ENCODE results near the gene LANCL2. TPM values are rescaled to one million over a fixed set of nuclear protein-coding genes. Genes with fewer than 3 reads are reported as not detected.

LANCL2 gene
- total RNA-seq, 2 donors from 2014 or later: 6.6 to 11.4 TPM

DNA sequence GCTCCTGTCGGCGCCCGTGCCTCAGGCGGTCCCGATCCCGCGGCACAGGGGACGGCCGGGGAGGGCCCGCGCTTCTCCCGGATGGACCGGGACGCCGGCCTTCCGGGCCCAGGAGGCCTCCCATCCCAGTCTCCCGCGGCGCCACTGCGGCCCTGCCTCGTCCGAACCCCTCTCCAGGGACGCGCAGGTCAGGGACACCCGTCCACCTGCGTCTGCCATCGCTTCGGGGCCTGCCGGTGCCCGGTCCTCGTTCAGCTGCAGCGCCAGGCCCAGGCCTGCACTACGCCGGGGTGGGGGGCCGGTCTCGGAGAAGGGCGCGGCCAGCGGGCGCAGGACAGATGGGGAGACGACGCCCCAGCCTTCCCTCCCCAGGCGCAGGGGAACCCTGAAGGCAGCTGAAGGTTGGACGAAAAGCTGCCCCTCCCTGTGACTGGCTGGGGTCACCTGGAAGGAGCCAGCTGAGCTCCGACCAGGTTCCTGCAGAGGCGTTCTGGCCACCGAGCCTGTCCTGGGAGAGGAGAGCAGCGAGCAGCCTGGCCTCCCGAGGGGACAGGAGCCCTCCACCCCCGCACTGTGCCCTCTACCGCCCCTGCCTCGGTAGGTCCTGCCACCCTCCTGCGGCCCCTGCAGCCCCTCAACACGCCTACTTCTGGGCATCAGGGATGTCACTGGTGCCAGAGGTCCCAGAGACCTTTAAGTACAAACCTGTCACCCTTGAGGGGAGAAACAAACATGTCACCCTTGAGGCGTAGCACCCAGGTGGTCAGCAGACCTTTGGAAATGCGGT lies 84.3 kb downstream of the LANCL2 start:
- no peak for ATAC-seq (ENCODE audit: insufficient number of reproducible peaks, low FRiP score, low read depth)
- TF ChIP-seq, protein P1, sequence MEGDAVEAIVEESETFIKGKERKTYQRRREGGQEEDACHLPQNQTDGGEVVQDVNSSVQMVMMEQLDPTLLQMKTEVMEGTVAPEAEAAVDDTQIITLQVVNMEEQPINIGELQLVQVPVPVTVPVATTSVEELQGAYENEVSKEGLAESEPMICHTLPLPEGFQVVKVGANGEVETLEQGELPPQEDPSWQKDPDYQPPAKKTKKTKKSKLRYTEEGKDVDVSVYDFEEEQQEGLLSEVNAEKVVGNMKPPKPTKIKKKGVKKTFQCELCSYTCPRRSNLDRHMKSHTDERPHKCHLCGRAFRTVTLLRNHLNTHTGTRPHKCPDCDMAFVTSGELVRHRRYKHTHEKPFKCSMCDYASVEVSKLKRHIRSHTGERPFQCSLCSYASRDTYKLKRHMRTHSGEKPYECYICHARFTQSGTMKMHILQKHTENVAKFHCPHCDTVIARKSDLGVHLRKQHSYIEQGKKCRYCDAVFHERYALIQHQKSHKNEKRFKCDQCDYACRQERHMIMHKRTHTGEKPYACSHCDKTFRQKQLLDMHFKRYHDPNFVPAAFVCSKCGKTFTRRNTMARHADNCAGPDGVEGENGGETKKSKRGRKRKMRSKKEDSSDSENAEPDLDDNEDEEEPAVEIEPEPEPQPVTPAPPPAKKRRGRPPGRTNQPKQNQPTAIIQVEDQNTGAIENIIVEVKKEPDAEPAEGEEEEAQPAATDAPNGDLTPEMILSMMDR (IDR thresholded peaks at IDR 0.05): no peak

DNA sequence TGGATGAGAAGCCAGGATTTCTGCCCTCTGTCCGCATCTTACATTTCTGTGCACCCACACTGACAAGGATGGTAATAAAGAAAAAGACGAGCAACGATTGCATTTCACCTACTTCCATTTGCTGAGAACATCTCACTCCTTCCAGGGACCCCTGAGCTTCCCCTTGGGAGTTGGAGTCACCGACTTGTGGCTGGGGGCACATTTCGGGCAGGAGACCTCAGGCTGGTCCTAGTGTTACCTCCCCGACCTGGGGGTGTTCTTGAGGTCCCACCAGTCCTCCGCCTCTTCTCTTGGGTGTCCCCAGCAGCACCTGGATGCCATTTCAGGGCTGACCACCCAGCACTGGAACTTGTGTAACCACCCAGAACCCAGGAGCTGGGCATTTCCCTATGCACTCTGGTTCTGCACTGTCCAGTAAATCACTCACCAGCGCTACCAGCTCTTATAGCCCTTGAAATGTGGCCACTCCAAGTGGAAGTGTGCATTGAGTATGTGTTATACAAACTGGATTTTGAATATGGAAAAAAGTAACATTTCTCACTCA lies 84.9 kb downstream of the LANCL2 start:
- H3K36me3 ChIP-seq: no peaks in the 10 kb centered on the region
- H3K27me3 ChIP-seq (replicated peaks; ENCODE audit: insufficient read depth): no peaks in the 10 kb centered on the region
- TF ChIP-seq, protein P1 (IDR thresholded peaks at IDR 0.05): no peak
- H3K9me3 ChIP-seq: no peaks in the 10 kb centered on the region
- H3K27ac ChIP-seq: no peak overlapping the region
- DNase-seq (ENCODE audit: low spot score) (no peak), ATAC-seq (ENCODE audit: insufficient number of reproducible peaks, low FRiP score, low read depth) (no peak)
- no peaks in the 10 kb centered on the region for H3K4me1 ChIP-seq (ENCODE audit: control insufficient read depth in 1 of 2, low read depth in 2 of 2)
- no peak overlapping the region for H3K4me3 ChIP-seq

More for the DNA sequence above, 84.3 kb downstream of the LANCL2 start:
- no peak overlapping the region for H3K27ac ChIP-seq
- H3K4me3 ChIP-seq: no peak overlapping the region
- H3K4me1 ChIP-seq (ENCODE audit: control insufficient read depth in 1 of 2, low read depth in 2 of 2): no peaks in the 10 kb centered on the region
- H3K9me3 ChIP-seq: no peaks in the 10 kb centered on the region
- no peak for DNase-seq (ENCODE audit: low spot score)
- H3K36me3 ChIP-seq: no peaks in the 10 kb centered on the region
- no peaks in the 10 kb centered on the region for H3K27me3 ChIP-seq (replicated peaks; ENCODE audit: insufficient read depth)

DNA sequence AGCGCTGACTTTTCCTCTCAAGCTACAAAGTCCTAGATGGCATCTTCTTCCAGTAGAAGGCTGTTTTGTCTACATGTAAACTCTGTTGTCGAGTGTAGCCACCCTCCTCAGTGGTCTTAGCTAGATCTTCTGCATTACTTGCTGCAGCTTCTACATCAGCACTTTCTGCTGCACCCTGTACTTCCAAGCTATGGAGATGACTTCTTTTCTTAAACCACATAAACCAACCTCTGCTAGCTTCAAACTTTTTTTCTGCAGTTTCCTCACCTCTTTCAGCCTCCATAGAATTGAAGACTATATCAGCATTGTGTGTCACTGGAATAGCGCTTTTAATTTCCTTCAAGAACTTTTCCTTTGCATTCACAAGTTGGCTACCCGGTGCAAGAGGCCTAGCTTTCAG lies 87.8 kb downstream of the LANCL2 start:
- H3K27me3 ChIP-seq (replicated peaks; ENCODE audit: insufficient read depth): no peaks in the 10 kb centered on the region

DNA sequence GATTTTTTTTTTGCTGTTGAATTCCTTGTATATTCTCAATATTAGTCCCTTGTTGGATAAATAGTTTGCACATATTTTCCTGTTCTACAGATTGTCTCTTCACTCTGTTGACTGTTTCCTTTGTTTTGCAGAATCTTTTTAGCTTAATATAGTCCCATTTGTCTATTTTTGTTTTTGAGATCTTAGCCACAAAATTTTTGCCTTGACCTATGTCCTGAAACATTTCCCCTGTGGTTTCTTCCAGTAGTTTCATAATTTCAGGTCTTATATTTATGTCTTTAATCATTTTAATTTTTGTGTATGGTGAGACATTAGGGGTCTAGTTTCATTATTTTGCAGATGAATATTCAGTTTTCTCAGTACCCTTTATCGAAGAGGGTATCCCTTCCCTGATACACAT lies 92.7 kb downstream of the LANCL2 start:
- Histone ChIP-seq H3K4me1 (ENCODE audit: control insufficient read depth in 1 of 2, low read depth in 2 of 2) (no peaks in the 10 kb centered on the region), H3K4me3 (no peak overlapping the region), H3K27me3 (replicated peaks; ENCODE audit: insufficient read depth) (no peaks in the 10 kb centered on the region), H3K36me3 (no peaks in the 10 kb centered on the region), H3K9me3 (peaks cover 28% of the 10 kb centered on the region), H3K27ac (no peak overlapping the region)
- DNase-seq (ENCODE audit: low spot score) (no peak), ATAC-seq (ENCODE audit: insufficient number of reproducible peaks, low FRiP score, low read depth) (no peak)
- TF ChIP-seq, protein P1 (IDR thresholded peaks at IDR 0.05): no peak

More for the DNA sequence above, 87.8 kb downstream of the LANCL2 start:
- no peaks in the 10 kb centered on the region for H3K4me1 ChIP-seq (ENCODE audit: control insufficient read depth in 1 of 2, low read depth in 2 of 2)
- no peak overlapping the region for H3K4me3 ChIP-seq
- ATAC-seq (ENCODE audit: insufficient number of reproducible peaks, low FRiP score, low read depth) (no peak), DNase-seq (ENCODE audit: low spot score) (no peak)
- no peaks in the 10 kb centered on the region for H3K36me3 ChIP-seq
- no peaks in the 10 kb centered on the region for H3K9me3 ChIP-seq
- H3K27ac ChIP-seq: no peak overlapping the region
- TF ChIP-seq, protein P1 (IDR thresholded peaks at IDR 0.05): no peak

GRCh38 chr7:55458351-55458750 lies 93.2 kb downstream of the LANCL2 start:
- peaks cover 28% of the 10 kb centered on the region for H3K9me3 ChIP-seq
- H3K4me1 ChIP-seq (ENCODE audit: control insufficient read depth in 1 of 2, low read depth in 2 of 2): no peaks in the 10 kb centered on the region
- no peak overlapping the region for H3K4me3 ChIP-seq
- no peaks in the 10 kb centered on the region for H3K27me3 ChIP-seq (replicated peaks; ENCODE audit: insufficient read depth)
- ATAC-seq (ENCODE audit: insufficient number of reproducible peaks, low FRiP score, low read depth) (no peak), DNase-seq (ENCODE audit: low spot score) (no peak)
- TF ChIP-seq, protein P1 (IDR thresholded peaks at IDR 0.05): no peak
- no peaks in the 10 kb centered on the region for H3K36me3 ChIP-seq
- no peak overlapping the region for H3K27ac ChIP-seq
